Esophagus squamous epithelium (tissue), 4 donors: Measurements from ENCODE around the gene PPP2R3A.

Experiments
- CTCF ChIP-seq, 6 experiments: fragments of 450-650 bp in 4 of 6; fragments of 200-600 bp in 2 of 6; sonication (generic) in 2 of 6; IDR thresholded peaks; one replicate each; pipeline ENCODE4 v1.5.1; 2016 to 2019; ENCODE audit warnings: antibody characterized with exemption in 6 of 6, mild to moderate bottlenecking in 4 of 6, moderate library complexity in 4 of 6
- POLR2A ChIP-seq, 4 donors: fragments of 450-650 bp; IDR thresholded peaks; one replicate each; pipeline ENCODE4 v1.6.1; 2017; ENCODE audit warnings: antibody characterized with exemption in 4 of 4, mild to moderate bottlenecking in 4 of 4, moderate library complexity in 3 of 4

- no peak for TF ChIP-seq POLR2A (IDR thresholded peaks at IDR 0.05)
- no peak for TF ChIP-seq CTCF (IDR thresholded peaks at IDR 0.05)
Measured at GRCh38 chr3:136141291-136141785, 175.8 kb downstream of the PPP2R3A start.
